Measurements from ENCODE around the gene DIPK1C.

DNA sequence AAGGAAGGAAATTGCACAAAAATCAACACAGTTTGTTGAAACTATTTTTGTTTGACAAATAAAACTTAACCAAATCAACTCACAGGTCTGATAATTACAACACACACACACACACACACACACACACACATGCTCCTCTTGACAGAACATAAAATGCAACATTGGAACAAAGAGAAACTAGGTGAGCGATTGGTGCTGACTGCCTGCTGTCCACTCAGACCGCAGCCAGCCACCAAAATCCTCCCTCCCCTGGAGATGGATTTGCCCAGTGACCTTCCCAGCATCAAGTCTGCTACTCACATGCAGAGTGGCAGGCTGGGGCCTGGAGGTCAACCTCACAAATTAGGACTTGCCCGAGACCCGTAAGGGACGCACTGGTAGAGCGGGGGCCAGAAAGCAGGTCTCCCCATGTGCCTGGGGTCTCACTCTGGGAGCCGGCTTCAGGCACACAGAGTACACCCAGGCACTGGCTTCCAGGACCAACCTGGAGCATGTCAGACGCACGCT lies 61.4 kb downstream of the DIPK1C start:
- TF ChIP-seq, protein P1, sequence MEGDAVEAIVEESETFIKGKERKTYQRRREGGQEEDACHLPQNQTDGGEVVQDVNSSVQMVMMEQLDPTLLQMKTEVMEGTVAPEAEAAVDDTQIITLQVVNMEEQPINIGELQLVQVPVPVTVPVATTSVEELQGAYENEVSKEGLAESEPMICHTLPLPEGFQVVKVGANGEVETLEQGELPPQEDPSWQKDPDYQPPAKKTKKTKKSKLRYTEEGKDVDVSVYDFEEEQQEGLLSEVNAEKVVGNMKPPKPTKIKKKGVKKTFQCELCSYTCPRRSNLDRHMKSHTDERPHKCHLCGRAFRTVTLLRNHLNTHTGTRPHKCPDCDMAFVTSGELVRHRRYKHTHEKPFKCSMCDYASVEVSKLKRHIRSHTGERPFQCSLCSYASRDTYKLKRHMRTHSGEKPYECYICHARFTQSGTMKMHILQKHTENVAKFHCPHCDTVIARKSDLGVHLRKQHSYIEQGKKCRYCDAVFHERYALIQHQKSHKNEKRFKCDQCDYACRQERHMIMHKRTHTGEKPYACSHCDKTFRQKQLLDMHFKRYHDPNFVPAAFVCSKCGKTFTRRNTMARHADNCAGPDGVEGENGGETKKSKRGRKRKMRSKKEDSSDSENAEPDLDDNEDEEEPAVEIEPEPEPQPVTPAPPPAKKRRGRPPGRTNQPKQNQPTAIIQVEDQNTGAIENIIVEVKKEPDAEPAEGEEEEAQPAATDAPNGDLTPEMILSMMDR (IDR thresholded peaks at IDR 0.05): no peak
- TF ChIP-seq POLR2A (IDR thresholded peaks at IDR 0.05) (no peak), POLR2AphosphoS5 (IDR thresholded peaks at IDR 0.05) (no peak)

Measured in transverse colon (tissue), 4 donors.